ENCODE data around the gene MED17. TPM values are rescaled to one million over a fixed set of nuclear protein-coding genes. Genes with fewer than 3 reads are reported as not detected.

MED17 gene
- total RNA-seq, 1 experiment from 2014 or later, result 29.6 TPM

DNA sequence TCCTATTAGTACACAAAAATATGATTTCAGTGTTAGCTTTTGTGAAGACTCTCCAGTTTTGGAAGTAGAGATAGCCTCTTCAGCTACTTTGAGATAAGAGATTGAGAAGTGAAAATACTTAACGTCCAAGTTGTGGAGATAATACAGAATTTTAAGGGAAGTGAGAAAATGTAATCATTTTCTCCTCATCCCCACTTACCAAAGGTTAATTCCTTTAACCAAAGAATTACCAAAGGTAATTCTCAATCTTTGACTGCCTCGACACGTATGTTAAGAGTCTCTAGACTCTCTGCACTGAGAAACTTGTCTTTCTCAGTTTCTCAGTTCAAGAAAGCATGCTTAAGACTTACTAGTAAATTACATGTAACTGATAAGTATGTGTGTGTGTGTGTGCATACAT, 27.3 kb upstream of the MED17 start:
- ChIA-PET CTCF (interaction anchor here (0.6 to 1.4 kb wide), 2 partner anchors 66 to 139 kb away, joined by 3 to 8 read pairs; no protein-coding TSS in a partner anchor), POLR2A (interaction anchor here (0.8 kb wide), 1 partner anchor 16 kb away, joined by 3 read pairs; no protein-coding TSS in a partner anchor)
- Mint-ChIP-seq H3K9me3 (peaks cover 4% of the 10 kb centered on the region; the same call in 1 of the 2 replicates), H3K4me1 (no peaks in the 10 kb centered on the region), H3K36me3 (peaks cover 47% of the 10 kb centered on the region), H3K4me3 (no peak overlapping the region), H3K27me3 (ENCODE audit: low read depth) (no peaks in the 10 kb centered on the region), H3K27ac (no peak overlapping the region)
- DNase-seq (ENCODE audit: low spot score) (no peak), ATAC-seq (no peak)
- no peak for TF ChIP-seq GTF2I (CRISPR knock-in tag; conservative IDR thresholded peaks at IDR 0.05)
- no peak for TF ChIP-seq CDX4 (CRISPR knock-in tag; IDR thresholded peaks at IDR 0.05; ENCODE audit: borderline replicate concordance)
- no peak for TF ChIP-seq ZBTB21 (CRISPR knock-in tag; IDR thresholded peaks at IDR 0.05; ENCODE audit: borderline replicate concordance)
- TF ChIP-seq GRHL2 (CRISPR knock-in tag; IDR thresholded peaks at IDR 0.05; ENCODE audit: insufficient replicate concordance, severe bottlenecking), result no peak
- TF ChIP-seq NR1H2 (CRISPR knock-in tag; IDR thresholded peaks at IDR 0.05), result no peak
- TF ChIP-seq, protein P1, sequence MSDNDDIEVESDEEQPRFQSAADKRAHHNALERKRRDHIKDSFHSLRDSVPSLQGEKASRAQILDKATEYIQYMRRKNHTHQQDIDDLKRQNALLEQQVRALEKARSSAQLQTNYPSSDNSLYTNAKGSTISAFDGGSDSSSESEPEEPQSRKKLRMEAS (CRISPR knock-in tag; IDR thresholded peaks at IDR 0.05), result no peak
- TF ChIP-seq ZNF232 (CRISPR knock-in tag; IDR thresholded peaks at IDR 0.05), result no peak
- TF ChIP-seq, protein P2, sequence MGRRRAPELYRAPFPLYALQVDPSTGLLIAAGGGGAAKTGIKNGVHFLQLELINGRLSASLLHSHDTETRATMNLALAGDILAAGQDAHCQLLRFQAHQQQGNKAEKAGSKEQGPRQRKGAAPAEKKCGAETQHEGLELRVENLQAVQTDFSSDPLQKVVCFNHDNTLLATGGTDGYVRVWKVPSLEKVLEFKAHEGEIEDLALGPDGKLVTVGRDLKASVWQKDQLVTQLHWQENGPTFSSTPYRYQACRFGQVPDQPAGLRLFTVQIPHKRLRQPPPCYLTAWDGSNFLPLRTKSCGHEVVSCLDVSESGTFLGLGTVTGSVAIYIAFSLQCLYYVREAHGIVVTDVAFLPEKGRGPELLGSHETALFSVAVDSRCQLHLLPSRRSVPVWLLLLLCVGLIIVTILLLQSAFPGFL (CRISPR knock-in tag; IDR thresholded peaks at IDR 0.05; ENCODE audit: borderline replicate concordance), result no peak
- no peak for TF ChIP-seq ATF1 (CRISPR knock-in tag; IDR thresholded peaks at IDR 0.05)
- no peak for TF ChIP-seq IRF2 (CRISPR knock-in tag; IDR thresholded peaks at IDR 0.05; ENCODE audit: borderline replicate concordance, low read depth)
- no peak for TF ChIP-seq ZNF416 (CRISPR knock-in tag; IDR thresholded peaks at IDR 0.05)
- TF ChIP-seq ZNF671 (CRISPR knock-in tag; IDR thresholded peaks at IDR 0.05), result no peak
- no peak for TF ChIP-seq NR3C1 (CRISPR knock-in tag; conservative IDR thresholded peaks at IDR 0.05; ENCODE audit: low read depth)
- no peak for TF ChIP-seq E2F1 (CRISPR knock-in tag; IDR thresholded peaks at IDR 0.05)
- no peak for TF ChIP-seq ATF6 (CRISPR knock-in tag; IDR thresholded peaks at IDR 0.05)
- TF ChIP-seq ZNF396 (CRISPR knock-in tag; IDR thresholded peaks at IDR 0.05; ENCODE audit: borderline replicate concordance), result no peak
- TF ChIP-seq NFE2L1 (CRISPR knock-in tag; IDR thresholded peaks at IDR 0.05), result no peak
- no peak for TF ChIP-seq ZNF423 (CRISPR knock-in tag; IDR thresholded peaks at IDR 0.05)
- no peak for TF ChIP-seq STAT6 (CRISPR knock-in tag; conservative IDR thresholded peaks at IDR 0.05; ENCODE audit: low read depth)

Measured in WTC11 (cell line).